HTR-8/SVneo (cell line): ENCODE data around the gene HMG20B.

Source experiments
- DNase-seq: peaks from one replicate; pipeline ENCODE4 v3.0.0; 2011; ENCODE audit warnings: low spot score, mixed read lengths; ENCODE audit not compliant: insufficient read length
- FAIRE-seq: peaks from 2 replicates; lab custom pipeline; 2011; peaks lifted over from hg19 to GRCh38; lab: Jason Lieb, UNC

HMG20B gene

GRCh38 chr19:3536429-3537100, 36.2 kb upstream of the HMG20B start:
- FAIRE-seq (no peak), DNase-seq (no peak)

GRCh38 chr19:3537101-3537437, 35.7 kb upstream of the HMG20B start:
- DNase-seq: no peak
- no peak for FAIRE-seq

GRCh38 chr19:3537438-3538240, 35.1 kb upstream of the HMG20B start:
- FAIRE-seq (no peak), DNase-seq (no peak)

- FAIRE-seq: no peak
- DNase-seq: no peak
Measured at GRCh38 chr19:3538258-3538929, 34.4 kb upstream of the HMG20B start.

- peak; percentile 31 for DNase-seq
- no peak for FAIRE-seq
Measured at GRCh38 chr19:3538965-3539755, 33.6 kb upstream of the HMG20B start, which contains the start of gene TEKTIP1. Gene TEKTIP1, plus strand, starts transcription at chr19:3539174. Its CDS starts 4 bp downstream, at chr19:3539178.

- FAIRE-seq: no peak
- DNase-seq: no peak
Measured at GRCh38 chr19:3539756-3540118, 33.0 kb upstream of the HMG20B start.

- FAIRE-seq (no peak), DNase-seq (no peak)
Measured at GRCh38 chr19:3543150-3544057, 29.3 kb upstream of the HMG20B start.

- no peak for FAIRE-seq
- no peak for DNase-seq
Measured at GRCh38 chr19:3544058-3544376, 28.7 kb upstream of the HMG20B start.

- DNase-seq (peak; percentile 70), FAIRE-seq (peak; percentile 69)
Measured at GRCh38 chr19:3544742-3545668, 27.7 kb upstream of the HMG20B start.

- no peak for FAIRE-seq
- DNase-seq: no peak
Measured at GRCh38 chr19:3545669-3546034, 27.1 kb upstream of the HMG20B start.

GRCh38 chr19:3546119-3546518, 26.6 kb upstream of the HMG20B start:
- DNase-seq: no peak
- no peak for FAIRE-seq

GRCh38 chr19:3547301-3547731, 25.4 kb upstream of the HMG20B start:
- DNase-seq: no peak
- no peak for FAIRE-seq

- DNase-seq (no peak), FAIRE-seq (no peak)
Measured at GRCh38 chr19:3547767-3548282, 24.9 kb upstream of the HMG20B start.

- FAIRE-seq (no peak), DNase-seq (no peak)
Measured at GRCh38 chr19:3548606-3549005, 24.1 kb upstream of the HMG20B start.

- DNase-seq (no peak), FAIRE-seq (no peak)
Measured at GRCh38 chr19:3549816-3550215, 22.9 kb upstream of the HMG20B start.

- no peak for DNase-seq
- no peak for FAIRE-seq
Measured at GRCh38 chr19:3550947-3551791, 21.6 kb upstream of the HMG20B start.

- DNase-seq (no peak), FAIRE-seq (no peak)
Measured at GRCh38 chr19:3551792-3552095, 21.0 kb upstream of the HMG20B start.
